ENCODE data around the gene PPP1R26.
"Not testable (repeated sequence)": the region's sequence is repeated elsewhere in the genome, so short reads cannot be mapped to it uniquely, and the experiment has no call there.

The PPP1R26 gene

GRCh38 chr9:135522931-135523330, 43.3 kb downstream of the PPP1R26 start:
- DNase-seq, result no peak

GRCh38 chr9:135523521-135524129, 44.0 kb downstream of the PPP1R26 start:
- no peak for DNase-seq

- no peak for DNase-seq
Observed at GRCh38 chr9:135524130-135524861, 44.7 kb downstream of the PPP1R26 start.

- no peak for DNase-seq
Observed at GRCh38 chr9:135525241-135526088, 45.9 kb downstream of the PPP1R26 start.

GRCh38 chr9:135526089-135526729, 46.6 kb downstream of the PPP1R26 start:
- no peak for DNase-seq

- DNase-seq, result no peak
Observed at GRCh38 chr9:135526730-135527571, 47.4 kb downstream of the PPP1R26 start.

- not testable (repeated sequence) for DNase-seq
Observed at GRCh38 chr9:135528842-135529435, 49.4 kb downstream of the PPP1R26 start.

- DNase-seq, result no peak
Observed at GRCh38 chr9:135530146-135530545, 50.6 kb downstream of the PPP1R26 start.

GRCh38 chr9:135531096-135531495, 51.5 kb downstream of the PPP1R26 start:
- no peak for DNase-seq

- DNase-seq, result no peak
Observed at GRCh38 chr9:135533113-135533512, 53.5 kb downstream of the PPP1R26 start.

- DNase-seq, result no peak
Observed at GRCh38 chr9:135533674-135534073, 54.1 kb downstream of the PPP1R26 start.

GRCh38 chr9:135534192-135534711, 54.7 kb downstream of the PPP1R26 start:
- not testable (repeated sequence) for DNase-seq

- DNase-seq, result not testable (repeated sequence)
Observed at GRCh38 chr9:135534826-135535225, 55.2 kb downstream of the PPP1R26 start.

GRCh38 chr9:135535631-135536030, 56.0 kb downstream of the PPP1R26 start:
- DNase-seq, result not testable (repeated sequence)

GRCh38 chr9:135536216-135536615, 56.6 kb downstream of the PPP1R26 start:
- no peak for DNase-seq

Data from CD4-positive, alpha-beta T cell treated with Interferon alpha-2 for 1 hour (primary cell).